HCT116 (cell line): ENCODE data around the gene ABHD10. TPM values are rescaled to one million over a fixed set of nuclear protein-coding genes. Genes with fewer than 3 reads are reported as not detected.

ENCODE experiments used
- ATAC-seq: fragments of 200-7000 bp; cut with Tn5 transposase; 2 replicates; pipeline ENCODE4 v1.9.1; 2020; ENCODE audit warnings: mild to moderate bottlenecking, moderate library complexity
- BruUV-seq: library from RNA; stranded (reverse); fragments of 400-500 nt; replicated peaks from 2 replicates; lab custom pipeline; 2021; lab: Mats Ljungman, UMichigan
- CTCF ChIA-PET: fragments of 300-600 bp; sonication (Branson Sonifier 250); formaldehyde crosslinking; loops from one replicate; lab custom pipeline; 2021; ENCODE audit warnings: antibody characterized with exemption; lab: Charles Lee
- POLR2A ChIA-PET: fragments of 300-600, 350-600 bp; sonication (Branson Sonifier 250); formaldehyde crosslinking; loops from one replicate; lab custom pipeline; 2021; ENCODE audit warnings: antibody characterized with exemption; lab: Charles Lee
- RAD21 ChIA-PET, 2 experiments: fragments of 300-600 bp; sonication (Branson Sonifier 250); formaldehyde crosslinking; loops; one replicate each; lab custom pipeline; 2023; ENCODE audit warnings: low total read pairs in 2 of 2; ENCODE audit not compliant: uncharacterized antibody in 2 of 2, unreplicated experiment in 2 of 2, low non-redundant PET in 1 of 2; lab: Charles Lee
- DNase-seq: peaks from one replicate; pipeline ENCODE4 v3.0.0-alpha.2; 2010; ENCODE audit warnings: low read depth, low spot score
- H2AFZ ChIP-seq: fragments of 200-600 bp; shearing (Covaris generic), sonication (generic); 2 replicates; pipeline ENCODE4 v1.6.1; 2017; ENCODE audit warnings: low read depth, mixed run types, mixed read lengths, antibody characterized with exemption, low read length; ENCODE audit not compliant: poor library complexity, severe bottlenecking
- H3K27ac ChIP-seq: 2 replicates; pipeline ENCODE4 v1.5.1; 2012; ENCODE audit warnings: low read depth, low read length
- H3K27me3 ChIP-seq: fragments of 200-600 bp; sonication (generic); 2 replicates; pipeline ENCODE4 v1.6.1; 2016; ENCODE audit warnings: mixed run types, low read length, mixed read lengths; ENCODE audit not compliant: insufficient read depth
- H3K36me3 ChIP-seq, 2 experiments: fragments of 200-500 bp in 1 of 2; fragments of 200-600 bp in 1 of 2; sonication (Bioruptor generic) in 1 of 2; sonication (generic) in 1 of 2; 2 replicates each; pipeline versions ENCODE4 v1.5.1 to v1.6.1; 2014 to 2016; ENCODE audit warnings: low read length in 2 of 2, inconsistent platforms in 1 of 2, mixed read lengths in 1 of 2, mixed run types in 1 of 2; ENCODE audit not compliant: insufficient read depth in 2 of 2, control insufficient read depth in 1 of 2
- H3K4me1 ChIP-seq, 2 experiments: fragments of 200-600 bp in 1 of 2; sonication (generic) in 1 of 2; 2 replicates each; pipeline versions ENCODE4 v1.5.1 to v1.6.1; 2012 to 2017; ENCODE audit warnings: low read length in 2 of 2, inconsistent platforms in 1 of 2, mild to moderate bottlenecking in 1 of 2, mixed read lengths in 1 of 2, mixed run types in 1 of 2, moderate library complexity in 1 of 2; ENCODE audit not compliant: insufficient read depth in 2 of 2, control insufficient read depth in 1 of 2
- H3K4me2 ChIP-seq: fragments of 200-600 bp; sonication (generic); 2 replicates; pipeline ENCODE4 v1.6.1; 2017; ENCODE audit warnings: mixed run types, low read length, mixed read lengths
- H3K4me3 ChIP-seq, 2 experiments: fragments of 200-600 bp in 1 of 2; sonication (generic) in 1 of 2; replicated peaks in 1 of 2; 2 replicates each; pipeline ENCODE4 v1.5.1; 2011 to 2016; ENCODE audit warnings: low read length in 2 of 2, control low read depth in 1 of 2, low read depth in 1 of 2, mild to moderate bottlenecking in 1 of 2, mixed read lengths in 1 of 2, mixed run types in 1 of 2
- H3K79me2 ChIP-seq: fragments of 200-600 bp; sonication (generic); 2 replicates; pipeline ENCODE4 v1.6.1; 2017; ENCODE audit warnings: mild to moderate bottlenecking, mixed run types, low read length, moderate library complexity, mixed read lengths; ENCODE audit not compliant: insufficient read depth
- H3K9ac ChIP-seq: fragments of 200-600 bp; sonication (generic); 2 replicates; pipeline ENCODE4 v1.6.1; 2016; ENCODE audit warnings: low read length, mixed read lengths
- H3K9me2 ChIP-seq: fragments of 200-600 bp; sonication (generic), shearing (Covaris generic); 2 replicates; pipeline ENCODE4 v1.6.1; 2017; ENCODE audit warnings: mixed run types, mild to moderate bottlenecking, moderate library complexity; ENCODE audit not compliant: insufficient read depth
- H3K9me3 ChIP-seq, 2 experiments: fragments of 200-500 bp in 1 of 2; fragments of 200-600 bp in 1 of 2; sonication (Bioruptor generic) in 1 of 2; sonication (generic) in 1 of 2; 2 replicates each; pipeline ENCODE4 v1.6.1; 2014 to 2017; ENCODE audit warnings: low read length in 2 of 2, mixed read lengths in 2 of 2, inconsistent platforms in 1 of 2, low read depth in 1 of 2, mild to moderate bottlenecking in 1 of 2, mixed run types in 1 of 2, moderate library complexity in 1 of 2; ENCODE audit not compliant: control insufficient read depth in 1 of 2, insufficient read depth in 1 of 2
- H4K20me1 ChIP-seq: fragments of 200-600 bp; sonication (generic), shearing (Covaris generic); 2 replicates; pipeline ENCODE4 v1.6.1; 2017; ENCODE audit warnings: mixed run types, mild to moderate bottlenecking, moderate library complexity; ENCODE audit not compliant: insufficient read depth
- CEBPB ChIP-seq: IDR thresholded peaks from 2 replicates; pipeline ENCODE4 v1.6.1; 2012; ENCODE audit warnings: low read depth
- EGR1 ChIP-seq: IDR thresholded peaks from 2 replicates; pipeline ENCODE4 v1.6.1; 2012; ENCODE audit warnings: low read depth
- EZH2 ChIP-seq: fragments of 200-600 bp; sonication (generic); IDR thresholded peaks from 2 replicates; pipeline ENCODE4 v1.6.1; 2017; ENCODE audit warnings: antibody characterized with exemption, mixed run types
- EZH2phosphoT487 ChIP-seq: fragments of 200-600 bp; IDR thresholded peaks from 2 replicates; pipeline ENCODE4 v1.6.1; 2018; ENCODE audit warnings: antibody characterized with exemption, borderline replicate concordance
- FOSL1 ChIP-seq: IDR thresholded peaks from 2 replicates; pipeline ENCODE4 v1.6.1; 2012; ENCODE audit warnings: low read depth
- JUND ChIP-seq: IDR thresholded peaks from 2 replicates; pipeline ENCODE4 v1.6.1; 2012
- POLR2A ChIP-seq: IDR thresholded peaks from 2 replicates; pipeline ENCODE4 v1.7.0; 2011; ENCODE audit warnings: borderline replicate concordance; ENCODE audit not compliant: insufficient read depth, insufficient read length; ENCODE audit errors: extremely low read depth
- RAD21 ChIP-seq: IDR thresholded peaks from 2 replicates; pipeline ENCODE4 v1.6.1; 2012; ENCODE audit warnings: low read depth, mild to moderate bottlenecking
- SIN3A ChIP-seq: IDR thresholded peaks from 2 replicates; pipeline ENCODE4 v1.6.1; 2012; ENCODE audit warnings: low read depth
- SP1 ChIP-seq: IDR thresholded peaks from 2 replicates; pipeline ENCODE4 v1.6.1; 2012; ENCODE audit warnings: low read depth
- SRF ChIP-seq: IDR thresholded peaks from 2 replicates; pipeline ENCODE4 v1.6.1; 2012; ENCODE audit warnings: low read depth
- YY1 ChIP-seq: IDR thresholded peaks from 2 replicates; pipeline ENCODE4 v1.6.1; 2011; ENCODE audit warnings: low read length, low read depth, moderate library complexity, mild to moderate bottlenecking; ENCODE audit not compliant: insufficient replicate concordance; ENCODE audit errors: extremely low read depth
- intact Hi-C: fragments of 100-400 bp; cut with micrococcal nuclease; formaldehyde crosslinking; loops from 2 replicates; pipeline ENCODE4 v1.10.0; 2022
- total RNA-seq: library from RNA; stranded (reverse); gene quantifications from one replicate; pipeline ENCODE4 v1.2.1, GENCODE V29; 2021; ENCODE audit not compliant: unreplicated experiment
- TF ChIP-seq, protein P1 (sequence below): IDR thresholded peaks from 2 replicates; pipeline ENCODE4 v1.6.1; 2011; ENCODE audit warnings: mild to moderate bottlenecking, low read length, moderate library complexity; ENCODE audit not compliant: insufficient replicate concordance; ENCODE audit errors: extremely low read depth
- TF ChIP-seq, protein P2 (sequence below): IDR thresholded peaks from 2 replicates; pipeline ENCODE4 v1.6.1; 2012

The ABHD10 gene
- total RNA-seq, 1 experiment from 2014 or later: 295 TPM

DNA sequence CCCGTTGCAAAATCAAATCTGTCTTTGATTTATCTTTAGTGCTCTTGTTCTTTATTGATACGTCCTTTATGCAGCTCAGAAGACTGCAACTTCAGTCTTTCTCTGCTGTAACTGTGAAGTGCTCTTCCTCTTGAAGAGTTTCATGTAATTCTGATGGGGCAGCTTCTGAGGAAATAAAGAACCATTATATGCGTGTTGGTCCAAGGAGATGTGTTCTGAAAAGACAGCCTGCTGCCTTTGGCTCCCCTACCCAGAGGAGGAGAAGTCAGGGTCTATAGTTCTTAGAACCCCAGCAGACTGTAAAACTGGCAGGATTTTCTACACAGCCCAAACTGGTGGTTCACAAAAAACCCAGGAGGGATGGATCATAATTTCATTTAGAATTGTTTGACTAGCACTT, 22.4 kb upstream of the ABHD10 start:
- H3K27me3 ChIP-seq: no peaks in the 10 kb centered on the region
- 0 out of 2 replicates have a peak overlapping the region, but pooled peaks have one; percentile 2 for H3K4me2 ChIP-seq
- H3K4me1 ChIP-seq: peaks cover 30 to 31% of the 10 kb centered on the region in 2 experiments
- POLR2A ChIA-PET: interaction anchor here (0.8 to 2.2 kb wide), 2 partner anchors 21 to 22 kb away, joined by 3 to 7 read pairs; partner anchors contain the start of gene ABHD10
- TF ChIP-seq YY1 (no peak), CEBPB (no peak), JUND (no peak), EGR1 (no peak)
- TF ChIP-seq, all 23 proteins: peak for 0
- H3K4me3 ChIP-seq: no peak overlapping the region
- no peaks in the 10 kb centered on the region for H3K9me2 ChIP-seq
- intact Hi-C loops: no loop called here
- ATAC-seq: no peak
- no peaks in the 10 kb centered on the region for H3K79me2 ChIP-seq
- no peak for DNase-seq
- H3K36me3 ChIP-seq: peaks cover 18 to 44% of the 10 kb centered on the region in 2 experiments; a peak in 2 of 4 replicates
- H2AFZ ChIP-seq: no peak overlapping the region
- ChIA-PET CTCF (interaction anchor here (0.7 to 3.5 kb wide), 3 partner anchors 11 to 22 kb away, joined by 3 to 19 read pairs (median 4); partner anchors contain the start of gene ABHD10), RAD21 (no interaction called here)
- H4K20me1 ChIP-seq: no peaks in the 10 kb centered on the region
- BruUV-seq: TSS peak; percentile 96
- H3K9ac ChIP-seq: peak overlapping the region; percentile 13; the same call in 1 of the 2 replicates
- H3K27ac ChIP-seq: peak overlapping the region; percentile 85
- no peaks in the 10 kb centered on the region for H3K9me3 ChIP-seq

DNA sequence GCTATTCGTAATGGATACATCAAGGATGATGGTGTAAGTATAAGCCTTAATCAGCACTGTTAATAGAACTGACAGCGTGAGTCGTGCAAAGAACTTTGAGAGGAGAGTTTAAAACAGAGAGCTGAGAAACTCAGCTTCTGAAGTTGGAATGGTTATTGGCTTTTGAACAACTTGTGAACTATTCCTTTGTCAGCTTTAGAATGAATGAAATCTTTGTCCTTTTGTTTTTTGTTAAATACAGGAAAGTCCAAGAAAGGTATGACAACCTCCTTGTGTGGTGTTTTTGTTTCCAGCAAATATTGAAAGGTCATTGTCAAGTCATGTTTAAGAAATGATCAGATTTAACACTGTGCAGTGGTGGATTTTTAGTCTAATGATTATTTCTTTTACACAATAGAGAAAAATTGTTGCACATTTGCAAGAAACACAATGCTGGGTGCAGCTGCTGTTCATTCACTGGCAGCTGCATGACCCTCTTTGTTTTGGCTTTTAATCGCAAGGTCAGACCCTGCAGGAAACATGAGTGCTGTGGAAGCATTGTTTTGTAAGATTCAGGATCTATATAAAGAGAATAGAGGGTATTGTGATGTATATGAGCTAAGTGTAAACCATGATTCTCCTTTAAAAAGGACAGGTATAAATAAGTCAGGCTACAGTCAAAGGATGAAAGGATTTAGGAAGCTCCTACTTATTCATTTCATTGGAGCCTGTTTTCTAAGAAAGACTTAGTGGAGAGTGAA, 21.7 kb upstream of the ABHD10 start:
- H3K9me3 ChIP-seq: no peaks in the 10 kb centered on the region
- peak overlapping the region; percentile 85 for H3K27ac ChIP-seq
- peak; percentile 39 for ATAC-seq
- BruUV-seq: no TSS peak
- no peak for DNase-seq
- no peak overlapping the region for H2AFZ ChIP-seq
- H3K36me3 ChIP-seq: peaks cover 15 to 40% of the 10 kb centered on the region in 2 experiments; a peak in 2 of 4 replicates
- peaks cover 37% of the 10 kb centered on the region in 2 experiments for H3K4me1 ChIP-seq
- CTCF ChIA-PET: interaction anchor here (3.5 kb wide), 1 partner anchor 10 kb away, joined by 19 read pairs; no protein-coding TSS in a partner anchor
- H3K27me3 ChIP-seq: no peaks in the 10 kb centered on the region
- TF ChIP-seq SIN3A: peak; percentile 37; the same call in 1 of the 2 replicates
- TF ChIP-seq SP1: peak; percentile 26; the same call in 1 of the 2 replicates
- no peak for TF ChIP-seq EZH2phosphoT487
- no peak for TF ChIP-seq EZH2
- no peak; the same call in 1 of the 2 replicates for TF ChIP-seq FOSL1
- peak; percentile 53; the same call in 1 of the 2 replicates for TF ChIP-seq SRF
- TF ChIP-seq, protein P1, sequence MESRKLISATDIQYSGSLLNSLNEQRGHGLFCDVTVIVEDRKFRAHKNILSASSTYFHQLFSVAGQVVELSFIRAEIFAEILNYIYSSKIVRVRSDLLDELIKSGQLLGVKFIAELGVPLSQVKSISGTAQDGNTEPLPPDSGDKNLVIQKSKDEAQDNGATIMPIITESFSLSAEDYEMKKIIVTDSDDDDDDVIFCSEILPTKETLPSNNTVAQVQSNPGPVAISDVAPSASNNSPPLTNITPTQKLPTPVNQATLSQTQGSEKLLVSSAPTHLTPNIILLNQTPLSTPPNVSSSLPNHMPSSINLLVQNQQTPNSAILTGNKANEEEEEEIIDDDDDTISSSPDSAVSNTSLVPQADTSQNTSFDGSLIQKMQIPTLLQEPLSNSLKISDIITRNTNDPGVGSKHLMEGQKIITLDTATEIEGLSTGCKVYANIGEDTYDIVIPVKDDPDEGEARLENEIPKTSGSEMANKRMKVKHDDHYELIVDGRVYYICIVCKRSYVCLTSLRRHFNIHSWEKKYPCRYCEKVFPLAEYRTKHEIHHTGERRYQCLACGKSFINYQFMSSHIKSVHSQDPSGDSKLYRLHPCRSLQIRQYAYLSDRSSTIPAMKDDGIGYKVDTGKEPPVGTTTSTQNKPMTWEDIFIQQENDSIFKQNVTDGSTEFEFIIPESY: no peak
- peak; percentile 34; the same call in 1 of the 2 replicates for TF ChIP-seq JUND
- 0 out of 2 replicates have a peak, but pooled peaks have one; percentile 23 for TF ChIP-seq EGR1
- TF ChIP-seq POLR2A: no peak
- peak; percentile 50; the same call in 1 of the 2 replicates for TF ChIP-seq CEBPB
- no peak for TF ChIP-seq RAD21
- TF ChIP-seq, protein P2, sequence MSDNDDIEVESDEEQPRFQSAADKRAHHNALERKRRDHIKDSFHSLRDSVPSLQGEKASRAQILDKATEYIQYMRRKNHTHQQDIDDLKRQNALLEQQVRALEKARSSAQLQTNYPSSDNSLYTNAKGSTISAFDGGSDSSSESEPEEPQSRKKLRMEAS: 0 out of 2 replicates have a peak, but pooled peaks have one; percentile 26
- H4K20me1 ChIP-seq: no peaks in the 10 kb centered on the region
- POLR2A ChIA-PET: interaction anchor here (1.2 to 2.2 kb wide), 3 partner anchors 11 to 39 kb away, joined by 3 to 7 read pairs (median 4); partner anchors contain the start of gene ABHD10
- intact Hi-C loops: no loop called here
- peak overlapping the region; percentile 2; the same call in 1 of the 2 replicates for H3K4me2 ChIP-seq
- H3K9ac ChIP-seq: 0 out of 2 replicates have a peak overlapping the region, but pooled peaks have one; percentile 3
- RAD21 ChIA-PET: interaction anchor here in 1 of 2 experiments (1.1 kb wide), 1 partner anchor 62 kb away, joined by 3 read pairs; no protein-coding TSS in a partner anchor
- H3K9me2 ChIP-seq: no peaks in the 10 kb centered on the region
- H3K79me2 ChIP-seq: no peaks in the 10 kb centered on the region
- no peak overlapping the region for H3K4me3 ChIP-seq
